ENCODE data around the gene DCLK2.

GRCh38 chr4:150251752-150252190 lies 173.5 kb downstream of the DCLK2 start:
- TF ChIP-seq CTCF (IDR thresholded peaks at IDR 0.05; ENCODE audit: low read depth, low read length) (no peak), EZH2phosphoT487 (IDR thresholded peaks at IDR 0.05; ENCODE audit: low read depth) (no peak)

Data from OCI-LY3 (cell line).